Activated CD8-positive, alpha-beta memory T cell treated with anti-CD3 and anti-CD28 coated beads, Interleukin-2, amount 50 U/mL, for 4 hours (primary cell): ENCODE measurements around the gene DGKD.

Source experiments
- DNase-seq: peaks from one replicate; pipeline ENCODE4 v3.0.0-alpha.2; 2020

The DGKD gene

GRCh38 chr2:233513953-233514655, 159.8 kb downstream of the DGKD start:
- DNase-seq: no peak

- no peak for DNase-seq
Observed at GRCh38 chr2:233519787-233520611, 165.7 kb downstream of the DGKD start.
